Fibroblast of pulmonary artery (primary cell): Measurements from ENCODE around the gene GADD45B.

Experiments used
- DNase-seq: peaks from one replicate; pipeline ENCODE4 v3.0.0-alpha.2; 2010; ENCODE audit warnings: low read depth
- H3K4me3 ChIP-seq: replicated peaks from 2 replicates; pipeline ENCODE4 v1.5.1; 2011; ENCODE audit warnings: low read depth, mild to moderate bottlenecking, control low read depth, low read length, moderate library complexity
- CTCF ChIP-seq: IDR thresholded peaks from 2 replicates; pipeline ENCODE4 v1.5.1; 2011; ENCODE audit warnings: mild to moderate bottlenecking, control low read depth, low read length, inconsistent platforms; ENCODE audit errors: missing control alignments

GADD45B gene

GRCh38 chr19:2477732-2478191 is 1.8 kb downstream of the GADD45B start:
- peak; percentile 64 for DNase-seq
- no peak for TF ChIP-seq CTCF
- peak overlapping the region; percentile 99 for H3K4me3 ChIP-seq

GRCh38 chr19:2478278-2478755 is 2.4 kb downstream of the GADD45B start:
- TF ChIP-seq CTCF = peak; percentile 10
- H3K4me3 ChIP-seq = peak overlapping the region; percentile 99
- peak; percentile 79 for DNase-seq

- DNase-seq = peak; percentile 82
- H3K4me3 ChIP-seq = peak overlapping the region; percentile 99
- TF ChIP-seq CTCF = no peak
These were observed 3.0 kb downstream of the GADD45B start for GRCh38 chr19:2478756-2479555.

- peak; percentile 40 for DNase-seq
- peak overlapping the region; percentile 99 for H3K4me3 ChIP-seq
- TF ChIP-seq CTCF = peak; percentile 3
These were observed 3.7 kb downstream of the GADD45B start for GRCh38 chr19:2479556-2480194.

GRCh38 chr19:2481466-2481865 is 5.5 kb downstream of the GADD45B start:
- TF ChIP-seq CTCF = no peak
- no peak overlapping the region for H3K4me3 ChIP-seq
- DNase-seq = no peak

GRCh38 chr19:2482354-2483038 is 6.6 kb downstream of the GADD45B start:
- no peak overlapping the region for H3K4me3 ChIP-seq
- TF ChIP-seq CTCF = no peak
- DNase-seq = no peak
